MCF 10A (cell line): ENCODE data around the gene SH3PXD2B. TPM values are rescaled to one million over a fixed set of nuclear protein-coding genes. Genes with fewer than 3 reads are reported as not detected.
A peak's percentile ranks its signal among the peaks of the same experiment; 100 is the strongest.

Experiments used
- BruUV-seq: library from RNA; stranded (reverse); fragments of 400-500 nt; replicated peaks from 2 replicates; lab custom pipeline; 2021; lab: Mats Ljungman, UMichigan
- CTCF ChIA-PET: fragments of 300-600 bp; sonication (Branson Sonifier 250); formaldehyde crosslinking; extraction: SDS; loops from one replicate; lab custom pipeline; 2021; ENCODE audit warnings: antibody characterized with exemption, inconsistent platforms; lab: Yijun Ruan, JAX
- POLR2A ChIA-PET: fragments of 300-600, 350-650 bp; sonication (Branson Sonifier 250); formaldehyde crosslinking; extraction: SDS; loops from one replicate; lab custom pipeline; 2020; ENCODE audit warnings: antibody characterized with exemption, inconsistent platforms; lab: Yijun Ruan, JAX
- DNase-seq: peaks from one replicate; pipeline ENCODE4 v3.0.0-alpha.2; 2018; ENCODE audit not compliant: unreplicated experiment
- H3K27ac Mint-ChIP-seq: one replicate; pipeline ENCODE4 v1.8.0; 2022; ENCODE audit warnings: mild to moderate bottlenecking, low read depth, mixed read lengths; ENCODE audit not compliant: unreplicated experiment
- H3K27me3 Mint-ChIP-seq: one replicate; pipeline ENCODE4 v1.8.0; 2022; ENCODE audit warnings: mixed read lengths; ENCODE audit not compliant: insufficient read depth, unreplicated experiment
- H3K36me3 Mint-ChIP-seq: one replicate; pipeline ENCODE4 v1.8.0; 2022; ENCODE audit warnings: mild to moderate bottlenecking, moderate library complexity, mixed read lengths; ENCODE audit not compliant: insufficient read depth, unreplicated experiment
- H3K4me1 Mint-ChIP-seq: one replicate; pipeline ENCODE4 v1.8.0; 2022; ENCODE audit warnings: mixed read lengths; ENCODE audit not compliant: insufficient read depth, unreplicated experiment
- H3K4me3 Mint-ChIP-seq: one replicate; pipeline ENCODE4 v1.8.0; 2022; ENCODE audit warnings: mild to moderate bottlenecking, moderate library complexity, mixed read lengths; ENCODE audit not compliant: unreplicated experiment
- H3K9me3 Mint-ChIP-seq: one replicate; pipeline ENCODE4 v1.8.0; 2022; ENCODE audit warnings: mixed read lengths; ENCODE audit not compliant: unreplicated experiment
- intact Hi-C: fragments of 100-400 bp; cut with micrococcal nuclease; formaldehyde crosslinking; loops from 2 replicates; pipeline ENCODE4 v1.14.1; 2022
- total RNA-seq: library from RNA; stranded (reverse); gene quantifications from 2 replicates; pipeline ENCODE4 v1.2.3, GENCODE V29; 2022
- TF ChIP-seq, protein P1 (sequence below): fragments of 200-600 bp; IDR thresholded peaks from one replicate; pipeline ENCODE4 v1.8.0; 2022; ENCODE audit warnings: antibody characterized with exemption, mild to moderate bottlenecking; ENCODE audit not compliant: unreplicated experiment

Gene SH3PXD2B
- total RNA-seq, 1 experiment from 2014 or later = 34.1 TPM

DNA sequence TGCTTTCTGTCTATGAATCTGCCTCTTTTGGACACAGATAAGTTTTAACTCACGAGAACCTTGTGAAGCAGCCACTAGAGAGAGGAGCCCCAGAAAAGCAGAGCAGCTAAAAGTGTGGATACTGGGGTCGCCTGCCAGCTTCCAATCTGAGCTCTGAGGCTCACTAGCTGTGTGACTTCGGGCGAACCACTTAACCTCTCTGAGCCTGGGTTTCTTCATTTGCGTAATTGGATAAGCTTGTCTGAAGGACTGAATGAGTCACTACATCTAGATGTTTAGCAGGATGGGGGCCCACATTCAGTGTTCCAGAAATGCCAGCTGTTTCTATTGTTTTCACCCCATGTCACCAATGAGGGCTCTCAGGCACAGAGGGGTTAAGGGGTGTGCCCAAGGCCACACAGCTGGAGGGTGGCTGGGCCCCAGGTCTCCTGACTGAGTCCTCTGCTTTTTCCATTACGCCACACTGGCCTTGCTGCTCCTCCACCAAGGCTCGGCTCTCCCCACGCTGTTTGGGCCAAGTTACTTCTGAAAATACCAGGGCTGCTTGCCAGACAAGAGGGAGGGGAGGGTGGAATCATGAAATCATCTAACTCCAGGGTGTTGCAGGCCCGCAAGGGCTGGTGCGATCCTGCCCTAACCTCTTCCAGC lies 36.2 kb downstream of the SH3PXD2B start:
- H3K4me1 Mint-ChIP-seq = peaks cover 68% of the 10 kb centered on the region
- no TSS peak for BruUV-seq
- intact Hi-C loops = loop anchor here (1.0 kb wide), 2 partner anchors 25 to 35 kb away; no protein-coding TSS in a partner anchor
- peak overlapping the region; percentile 80 for H3K27ac Mint-ChIP-seq
- H3K27me3 Mint-ChIP-seq = no peaks in the 10 kb centered on the region
- peak overlapping the region; percentile 73 for H3K4me3 Mint-ChIP-seq
- CTCF ChIA-PET = interaction anchor here (0.6 to 8.8 kb wide), 7 partner anchors 19 to 1507 kb away, joined by 3 to 83 read pairs (median 3); no protein-coding TSS in a partner anchor
- H3K9me3 Mint-ChIP-seq = no peaks in the 10 kb centered on the region
- DNase-seq = peak; percentile 100
- TF ChIP-seq, protein P1, sequence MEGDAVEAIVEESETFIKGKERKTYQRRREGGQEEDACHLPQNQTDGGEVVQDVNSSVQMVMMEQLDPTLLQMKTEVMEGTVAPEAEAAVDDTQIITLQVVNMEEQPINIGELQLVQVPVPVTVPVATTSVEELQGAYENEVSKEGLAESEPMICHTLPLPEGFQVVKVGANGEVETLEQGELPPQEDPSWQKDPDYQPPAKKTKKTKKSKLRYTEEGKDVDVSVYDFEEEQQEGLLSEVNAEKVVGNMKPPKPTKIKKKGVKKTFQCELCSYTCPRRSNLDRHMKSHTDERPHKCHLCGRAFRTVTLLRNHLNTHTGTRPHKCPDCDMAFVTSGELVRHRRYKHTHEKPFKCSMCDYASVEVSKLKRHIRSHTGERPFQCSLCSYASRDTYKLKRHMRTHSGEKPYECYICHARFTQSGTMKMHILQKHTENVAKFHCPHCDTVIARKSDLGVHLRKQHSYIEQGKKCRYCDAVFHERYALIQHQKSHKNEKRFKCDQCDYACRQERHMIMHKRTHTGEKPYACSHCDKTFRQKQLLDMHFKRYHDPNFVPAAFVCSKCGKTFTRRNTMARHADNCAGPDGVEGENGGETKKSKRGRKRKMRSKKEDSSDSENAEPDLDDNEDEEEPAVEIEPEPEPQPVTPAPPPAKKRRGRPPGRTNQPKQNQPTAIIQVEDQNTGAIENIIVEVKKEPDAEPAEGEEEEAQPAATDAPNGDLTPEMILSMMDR = no peak
- POLR2A ChIA-PET = interaction anchor here (0.7 to 13.6 kb wide), 20 partner anchors 8 to 1996 kb away, joined by 3 to 305 read pairs (median 6); partner anchors contain the start of genes SH3PXD2B and UBTD2
- peaks cover 44% of the 10 kb centered on the region for H3K36me3 Mint-ChIP-seq

DNA sequence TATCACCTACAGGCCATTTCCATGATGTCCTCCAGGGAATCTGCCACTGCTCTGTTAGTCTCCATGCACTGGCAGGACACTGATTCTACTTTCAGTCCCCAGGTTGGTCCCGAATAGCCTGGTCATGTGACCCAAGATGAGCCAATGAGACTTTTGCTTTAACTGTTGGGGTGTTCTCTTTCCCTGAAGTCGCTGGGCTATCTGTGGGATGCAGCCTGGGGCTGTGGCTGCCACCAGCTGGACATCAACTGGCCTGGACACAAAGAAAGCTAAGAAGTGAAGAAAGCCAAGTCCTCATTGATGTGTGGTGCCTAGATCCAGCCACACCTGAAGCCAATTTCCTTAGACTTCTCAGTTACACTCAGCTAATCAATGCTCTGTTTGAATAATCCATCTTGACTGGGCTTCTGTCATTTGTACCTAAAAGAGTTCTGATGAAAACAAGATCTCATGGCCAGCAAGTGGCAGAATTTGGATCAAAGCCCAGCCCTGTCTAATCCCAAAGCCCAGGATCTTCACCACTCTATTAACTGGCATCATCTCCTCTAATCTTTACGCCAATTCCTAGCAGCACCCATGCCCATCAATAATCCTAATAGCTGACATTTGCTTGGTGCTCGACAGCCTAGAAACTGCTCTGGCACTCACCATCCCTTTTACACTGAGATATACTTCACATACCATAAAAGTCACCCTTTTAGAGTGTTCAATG lies 37.0 kb downstream of the SH3PXD2B start:
- BruUV-seq = no TSS peak
- intact Hi-C loops = no loop called here
- no peaks in the 10 kb centered on the region for H3K27me3 Mint-ChIP-seq
- peaks cover 77% of the 10 kb centered on the region for H3K4me1 Mint-ChIP-seq
- H3K9me3 Mint-ChIP-seq = no peaks in the 10 kb centered on the region
- DNase-seq = no peak
- TF ChIP-seq, protein P1 = no peak
- POLR2A ChIA-PET = interaction anchor here (0.9 to 13.6 kb wide), 11 partner anchors 9 to 1997 kb away, joined by 3 to 305 read pairs (median 29); partner anchors contain the start of gene UBTD2
- CTCF ChIA-PET = interaction anchor here (0.6 to 8.8 kb wide), 5 partner anchors 13 to 1506 kb away, joined by 3 to 83 read pairs (median 3); no protein-coding TSS in a partner anchor
- peaks cover 43% of the 10 kb centered on the region for H3K36me3 Mint-ChIP-seq
- peak overlapping the region; percentile 80 for H3K27ac Mint-ChIP-seq
- no peak overlapping the region for H3K4me3 Mint-ChIP-seq

DNA sequence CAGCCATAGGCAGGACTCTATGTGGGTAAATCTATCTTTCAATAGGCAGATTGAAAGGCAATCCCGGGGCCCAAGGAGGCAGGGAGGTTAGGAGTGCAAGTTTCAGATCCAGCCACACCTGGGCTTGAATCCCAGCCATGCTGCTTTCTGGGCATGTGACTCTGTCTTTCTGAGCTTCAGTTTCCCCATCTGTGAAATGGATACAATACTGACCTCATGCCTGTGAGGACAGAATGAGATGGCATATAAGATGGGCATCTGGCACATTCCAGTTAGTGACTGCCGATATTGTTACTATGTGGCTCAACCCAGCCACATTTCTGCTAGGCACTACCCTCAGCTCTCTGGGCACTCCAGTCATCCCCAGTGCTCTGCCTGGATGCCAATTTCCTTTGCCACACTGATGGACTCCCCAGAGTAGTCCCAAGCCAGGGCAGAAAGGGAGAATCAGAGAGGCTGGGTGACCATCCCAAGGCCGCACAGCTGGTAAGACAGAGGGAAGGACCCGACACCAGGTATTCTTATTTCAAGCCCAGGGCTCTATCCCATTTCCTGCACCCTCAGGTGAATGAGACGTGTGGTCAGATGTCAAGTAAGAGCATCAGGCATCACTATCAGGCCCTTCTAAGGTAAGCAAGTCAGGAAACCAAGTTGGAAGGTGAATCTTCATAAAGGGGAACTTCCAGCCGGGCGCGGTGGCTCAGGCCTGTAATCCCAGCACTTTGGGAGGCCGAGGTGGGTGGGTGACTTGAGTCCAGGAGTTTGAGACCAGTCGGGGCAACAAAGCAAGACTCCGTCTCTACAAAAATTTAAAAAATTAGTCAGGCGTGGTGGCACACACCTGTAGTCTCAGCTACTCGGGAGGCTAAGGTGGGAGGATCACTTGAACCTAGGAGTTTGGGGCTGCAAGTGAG lies 38.7 kb downstream of the SH3PXD2B start:
- CTCF ChIA-PET = interaction anchor here (0.6 to 7.8 kb wide), 5 partner anchors 28 to 98 kb away, joined by 3 to 73 read pairs (median 4); no protein-coding TSS in a partner anchor
- Mint-ChIP-seq H3K27me3 (no peaks in the 10 kb centered on the region), H3K9me3 (no peaks in the 10 kb centered on the region), H3K36me3 (peaks cover 27% of the 10 kb centered on the region), H3K27ac (peak overlapping the region; percentile 76), H3K4me1 (peaks cover 82% of the 10 kb centered on the region), H3K4me3 (peak overlapping the region; percentile 0)
- BruUV-seq = no TSS peak
- TF ChIP-seq, protein P1 = no peak
- DNase-seq = no peak
- intact Hi-C loops = no loop called here
- POLR2A ChIA-PET = interaction anchor here (1.5 to 13.6 kb wide), 5 partner anchors 15 to 112 kb away, joined by 3 to 305 read pairs (median 11); no protein-coding TSS in a partner anchor
